Inflammatory macrophage (primary cell): Measurements from ENCODE around the gene DTL.
A peak's percentile ranks its signal among the peaks of the same experiment; 100 is the strongest.
"Not testable (repeated sequence)": the region's sequence is repeated elsewhere in the genome, so short reads cannot be mapped to it uniquely, and the experiment has no call there.

ENCODE experiments used
- DNase-seq, 2 donors: peaks; one replicate each; pipeline ENCODE4 v3.0.0-alpha.2; 2020 to 2022
- total RNA-seq, 18 experiments: gene quantifications; one replicate each; lab custom pipeline; 2026; ENCODE audit warnings: mixed read lengths in 6 of 18, inconsistent platforms in 2 of 18; lab: John Stamatoyannopoulos, UW

DTL gene, protein sequence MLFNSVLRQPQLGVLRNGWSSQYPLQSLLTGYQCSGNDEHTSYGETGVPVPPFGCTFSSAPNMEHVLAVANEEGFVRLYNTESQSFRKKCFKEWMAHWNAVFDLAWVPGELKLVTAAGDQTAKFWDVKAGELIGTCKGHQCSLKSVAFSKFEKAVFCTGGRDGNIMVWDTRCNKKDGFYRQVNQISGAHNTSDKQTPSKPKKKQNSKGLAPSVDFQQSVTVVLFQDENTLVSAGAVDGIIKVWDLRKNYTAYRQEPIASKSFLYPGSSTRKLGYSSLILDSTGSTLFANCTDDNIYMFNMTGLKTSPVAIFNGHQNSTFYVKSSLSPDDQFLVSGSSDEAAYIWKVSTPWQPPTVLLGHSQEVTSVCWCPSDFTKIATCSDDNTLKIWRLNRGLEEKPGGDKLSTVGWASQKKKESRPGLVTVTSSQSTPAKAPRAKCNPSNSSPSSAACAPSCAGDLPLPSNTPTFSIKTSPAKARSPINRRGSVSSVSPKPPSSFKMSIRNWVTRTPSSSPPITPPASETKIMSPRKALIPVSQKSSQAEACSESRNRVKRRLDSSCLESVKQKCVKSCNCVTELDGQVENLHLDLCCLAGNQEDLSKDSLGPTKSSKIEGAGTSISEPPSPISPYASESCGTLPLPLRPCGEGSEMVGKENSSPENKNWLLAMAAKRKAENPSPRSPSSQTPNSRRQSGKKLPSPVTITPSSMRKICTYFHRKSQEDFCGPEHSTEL
- 4.7 to 35.6 (median 17.1) reads per million in 18 experiments for total RNA-seq

DNA sequence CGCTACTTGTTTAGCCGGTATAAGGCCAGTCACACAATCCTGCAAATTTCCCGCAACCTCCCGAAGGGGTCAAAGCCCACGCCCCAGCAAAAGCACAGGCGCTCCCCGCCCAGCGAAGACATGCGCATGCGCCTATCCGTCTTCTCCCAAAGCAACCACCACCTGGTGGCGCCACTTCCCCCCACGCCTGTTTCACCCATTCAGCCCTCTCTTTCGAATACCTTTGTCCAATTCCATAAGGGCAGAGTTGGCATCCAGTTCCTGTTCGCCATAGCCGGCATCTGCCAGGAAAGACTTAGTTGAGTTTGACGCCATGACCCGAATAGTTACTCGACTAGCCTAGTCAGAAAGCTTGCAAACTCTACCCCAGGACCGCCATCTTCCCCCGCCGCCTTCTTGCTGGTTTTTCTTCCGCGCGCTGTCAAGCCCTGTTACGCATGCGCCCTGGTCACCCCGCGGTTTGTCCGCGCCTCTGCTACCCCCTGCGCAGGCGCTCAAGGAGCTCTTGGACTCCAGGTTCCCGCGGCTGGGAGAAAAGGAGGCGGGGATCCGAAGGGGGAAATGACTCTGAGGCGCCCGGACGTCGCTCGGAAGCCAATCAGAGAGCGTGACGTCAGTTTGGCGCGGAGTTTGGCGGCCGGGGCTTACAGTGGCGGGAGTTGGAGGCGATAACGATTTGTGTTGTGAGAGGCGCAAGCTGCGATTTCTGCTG, at the start of gene DTL, which contains the start of gene INTS7:
TSS of gene DTL (plus strand) at position 626 of the 712 bp plus-strand sequence. CDS start 143 bp downstream, outside the sequence.
TSS of gene INTS7 (minus strand) at position 435 of the 712 bp plus-strand sequence. CDS start at position 315, 120 bp downstream.
- peak; percentile 99 for DNase-seq

DNA sequence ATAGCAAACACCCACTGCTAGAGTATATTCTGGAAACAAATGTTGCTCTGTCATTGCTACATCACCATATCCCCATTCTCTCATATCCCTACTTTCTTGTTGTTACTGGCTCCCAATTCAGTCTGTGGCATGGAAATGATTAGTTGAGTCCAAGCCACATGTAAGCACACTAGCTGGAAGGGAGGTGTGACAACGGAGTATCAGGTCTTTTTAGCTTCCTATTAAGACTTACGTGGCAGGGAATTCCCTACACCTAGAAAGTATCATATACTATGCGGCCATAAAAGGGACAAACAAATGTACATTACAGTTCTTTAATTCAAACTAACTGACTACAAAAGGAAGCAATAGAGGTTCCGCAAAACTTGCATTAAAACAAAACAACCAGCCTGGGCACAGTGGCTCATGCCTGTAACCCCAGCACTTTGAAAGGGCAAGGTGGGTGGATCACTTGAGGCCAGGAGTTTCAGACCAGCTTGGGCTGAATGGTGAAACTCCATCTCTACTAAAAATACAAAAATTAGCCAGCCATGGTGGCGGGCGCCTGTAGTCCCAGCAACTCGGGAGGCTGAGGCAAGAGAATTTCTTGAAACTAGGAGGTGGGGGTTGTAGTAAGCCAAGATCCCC, 48.8 kb upstream of the DTL start:
- no peak for DNase-seq

DNA sequence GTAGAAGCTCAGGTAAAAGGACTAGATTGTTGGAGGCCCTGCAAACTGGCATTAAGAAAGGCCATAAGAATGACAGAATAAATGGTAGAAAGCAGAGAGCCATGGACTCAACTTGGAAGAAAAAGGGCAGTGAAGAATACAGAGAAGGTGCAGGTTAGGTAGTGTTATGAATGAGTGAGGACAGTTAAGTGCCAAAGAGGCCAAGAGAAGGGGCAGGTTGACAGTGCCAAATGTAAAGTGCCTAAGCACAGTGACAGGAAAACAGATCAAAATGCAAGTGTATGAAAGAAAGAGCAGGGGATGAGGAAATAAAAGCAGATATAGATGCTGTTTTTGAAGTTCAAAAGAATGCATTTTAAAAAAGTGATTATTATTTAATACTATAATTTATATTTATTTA, 43.9 kb upstream of the DTL start:
- DNase-seq: no peak

DNA sequence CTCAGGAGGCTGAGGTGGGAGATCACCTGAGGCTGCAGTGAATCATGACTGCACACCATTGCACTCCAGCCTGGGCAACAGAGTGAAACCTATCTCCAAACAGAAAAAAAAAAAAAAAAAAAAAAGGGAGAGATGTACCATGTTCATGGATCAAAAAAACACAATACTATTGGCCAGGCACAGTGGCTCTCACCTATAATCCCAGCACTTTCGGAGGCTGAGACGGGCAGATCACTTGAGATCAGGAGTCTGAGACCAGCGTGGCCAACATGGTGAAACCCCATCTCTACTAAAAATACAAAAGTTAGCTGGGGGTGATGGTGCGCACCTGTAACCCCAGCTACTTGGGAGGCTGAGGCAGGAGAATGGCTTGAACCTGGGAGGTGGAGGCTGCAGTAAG, 38.1 kb upstream of the DTL start:
- not testable (repeated sequence) for DNase-seq

DNA sequence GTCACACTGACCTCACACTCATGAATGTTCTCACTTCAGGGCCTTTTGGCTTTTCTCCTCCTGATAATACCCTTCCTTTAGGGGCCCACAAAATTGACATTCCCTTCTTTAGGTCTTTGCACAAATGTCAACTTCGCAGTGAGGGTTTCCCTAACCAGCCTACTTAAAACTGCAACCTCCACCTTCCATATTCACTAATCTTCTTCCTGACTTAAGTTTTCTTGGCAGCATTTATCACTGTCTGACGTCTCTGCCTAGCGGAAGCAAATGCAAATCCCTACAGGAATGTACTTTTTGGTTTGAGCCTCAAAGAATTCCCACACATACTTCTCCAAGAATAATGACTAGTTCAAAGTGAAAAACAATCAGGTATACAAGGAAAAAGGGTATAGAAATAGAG, 33.0 kb upstream of the DTL start:
- DNase-seq: no peak

DNA sequence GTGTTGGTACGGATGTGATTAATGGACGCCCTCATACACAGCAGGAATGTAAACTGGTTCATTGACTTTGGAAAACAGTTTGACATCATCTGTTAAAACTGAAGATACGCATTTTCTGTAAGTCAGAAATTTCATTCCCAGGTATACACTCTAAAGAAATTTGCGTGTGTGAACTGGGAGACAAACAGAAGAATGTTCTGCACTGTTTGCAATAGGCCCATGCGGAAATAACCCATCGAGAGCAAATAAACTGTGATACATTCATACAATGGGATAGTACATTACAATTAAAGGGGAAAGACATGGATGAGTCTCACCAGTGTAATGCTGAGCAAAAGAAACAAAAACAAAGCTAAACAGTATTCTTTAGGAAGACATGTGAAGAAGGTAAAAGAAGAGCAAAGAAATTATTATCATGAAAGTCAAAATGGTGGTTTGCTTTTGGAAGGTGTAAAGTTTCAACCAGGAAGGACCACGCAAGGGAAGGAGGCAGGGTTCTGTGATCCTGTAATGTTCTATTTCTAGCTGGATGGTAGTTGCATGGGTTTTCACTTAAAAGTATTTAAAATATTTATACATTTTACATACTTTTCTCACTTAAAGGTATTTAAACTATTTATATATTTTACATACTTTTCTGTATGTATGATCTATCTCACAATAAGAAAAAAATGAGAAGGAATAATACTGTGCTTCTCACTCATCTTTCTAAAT, 30.5 kb upstream of the DTL start:
- no peak for DNase-seq

DNA sequence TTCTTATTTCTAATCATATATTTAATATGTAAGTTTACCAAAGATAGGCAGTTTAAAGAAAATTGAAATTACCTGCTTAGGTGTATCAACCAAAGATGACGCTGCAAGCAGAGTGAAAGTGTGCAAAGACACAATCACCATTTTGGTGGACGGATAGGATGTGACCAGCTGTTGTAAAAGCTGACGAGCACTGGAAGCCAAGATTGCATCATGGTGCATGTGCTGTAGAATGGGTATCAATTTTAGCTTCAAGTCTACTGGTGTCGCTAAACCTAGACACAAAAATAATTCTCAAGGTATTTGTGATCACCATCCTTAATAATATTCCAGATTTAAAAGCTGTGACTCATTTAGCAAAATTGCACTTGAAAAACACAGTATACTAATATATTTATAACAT, 28.4 kb upstream of the DTL start:
- DNase-seq: no peak

DNA sequence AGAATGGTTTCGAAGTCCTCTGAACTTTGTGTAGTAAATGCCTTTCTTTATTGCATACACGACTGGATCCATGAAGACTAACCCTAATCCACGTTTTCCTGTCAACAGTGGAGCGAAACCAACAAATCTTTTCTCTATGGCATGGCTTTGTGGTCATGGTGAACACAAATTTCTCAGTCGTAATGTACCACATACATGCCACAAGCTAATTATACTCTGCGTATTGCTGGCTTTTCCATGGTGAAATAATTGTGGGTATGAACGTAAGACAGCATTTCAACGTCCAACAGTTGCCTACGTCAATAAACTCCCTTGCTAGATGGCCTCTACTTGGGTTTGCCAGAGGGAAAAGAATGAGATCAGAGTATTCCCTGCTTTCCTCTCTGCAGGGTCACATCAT, 27.7 kb upstream of the DTL start:
- DNase-seq: no peak

DNA sequence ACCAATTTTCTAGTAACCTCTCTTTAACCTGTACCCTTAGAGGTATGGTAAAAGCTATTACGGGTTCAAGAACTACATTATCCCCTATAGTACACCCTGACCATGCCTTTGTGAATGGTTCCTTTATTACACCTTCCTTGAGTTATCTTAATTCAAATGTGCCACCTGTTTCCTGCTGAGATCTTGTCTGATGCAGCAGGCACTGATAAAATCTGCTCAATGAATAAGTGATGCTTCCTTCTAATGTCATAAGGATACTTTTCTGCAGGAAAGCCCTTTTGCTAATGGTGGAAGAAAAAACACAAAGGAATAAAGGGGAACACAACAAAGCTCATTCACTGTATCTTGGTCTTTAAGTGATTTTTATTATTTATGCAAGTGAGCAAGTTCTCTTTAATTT, 26.0 kb upstream of the DTL start:
- DNase-seq: no peak

DNA sequence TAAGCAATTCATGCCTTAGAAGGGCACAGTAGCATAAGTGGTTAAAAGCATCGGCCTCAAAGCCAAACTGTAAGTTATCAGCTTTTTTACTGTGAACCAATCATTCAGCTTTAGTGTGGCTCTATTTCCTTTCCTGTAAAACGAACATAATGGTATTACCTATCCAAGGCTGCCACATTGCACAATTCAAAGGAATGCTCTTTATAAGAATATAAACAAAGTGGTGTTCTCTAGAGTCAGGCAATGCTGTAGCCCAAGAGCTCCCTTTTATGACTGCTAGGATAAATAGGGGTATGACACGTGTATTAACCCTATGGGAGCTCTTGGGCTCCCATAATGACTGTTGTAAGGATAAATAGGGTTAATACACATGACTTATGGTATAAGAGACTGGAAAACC, 25.5 kb upstream of the DTL start:
- no peak for DNase-seq

DNA sequence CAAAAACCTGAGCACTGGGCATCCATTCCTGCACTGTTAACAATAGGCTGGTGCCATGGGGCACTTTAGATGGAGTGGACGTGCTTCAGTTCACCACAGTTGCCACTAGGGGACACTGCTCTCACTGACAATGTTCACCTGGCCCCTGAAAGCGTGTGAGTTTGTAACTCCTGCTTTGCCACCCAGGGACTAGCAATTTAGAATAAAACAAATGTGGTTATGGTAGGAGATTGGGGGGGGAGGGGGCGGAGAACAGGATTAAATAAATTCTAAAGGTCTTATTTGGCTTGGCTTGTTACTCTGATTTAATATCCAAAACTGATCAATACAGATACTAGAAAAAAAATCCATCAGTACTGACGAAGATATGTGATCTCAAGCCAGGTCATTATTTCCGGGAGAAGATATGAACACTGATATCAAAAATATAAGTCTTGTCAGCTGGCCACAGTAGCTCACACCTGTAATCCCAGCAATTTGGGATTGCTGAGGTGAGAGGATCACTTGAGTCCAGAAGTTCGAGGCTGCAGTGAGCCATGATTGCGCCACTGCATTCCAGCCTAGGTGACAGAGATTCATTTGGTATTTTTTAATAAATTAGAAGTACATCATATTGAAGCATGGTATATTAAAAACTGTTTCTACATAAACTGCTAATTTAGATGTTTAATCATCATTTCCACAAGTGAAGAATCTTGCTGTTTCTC, 23.4 kb upstream of the DTL start:
- peak; percentile 66 to 76 for DNase-seq

DNA sequence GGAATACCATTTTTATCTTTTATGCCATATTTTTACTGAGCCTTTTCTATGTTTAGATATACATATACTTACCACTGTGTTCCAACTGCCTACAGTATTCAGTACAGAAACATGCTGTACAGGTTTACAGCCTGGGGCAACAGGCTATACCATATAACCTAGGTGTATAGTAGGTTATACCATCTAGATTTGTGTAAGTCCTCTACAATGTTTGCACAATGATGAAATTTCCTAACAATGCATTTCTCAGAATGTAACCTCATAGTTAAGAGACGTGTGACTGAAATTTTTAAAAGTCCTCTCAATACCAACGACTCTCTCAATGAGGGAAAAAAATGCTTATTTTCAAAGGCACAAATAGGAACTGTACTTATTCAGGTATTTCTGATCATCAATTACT, 21.9 kb upstream of the DTL start:
- no peak for DNase-seq

DNA sequence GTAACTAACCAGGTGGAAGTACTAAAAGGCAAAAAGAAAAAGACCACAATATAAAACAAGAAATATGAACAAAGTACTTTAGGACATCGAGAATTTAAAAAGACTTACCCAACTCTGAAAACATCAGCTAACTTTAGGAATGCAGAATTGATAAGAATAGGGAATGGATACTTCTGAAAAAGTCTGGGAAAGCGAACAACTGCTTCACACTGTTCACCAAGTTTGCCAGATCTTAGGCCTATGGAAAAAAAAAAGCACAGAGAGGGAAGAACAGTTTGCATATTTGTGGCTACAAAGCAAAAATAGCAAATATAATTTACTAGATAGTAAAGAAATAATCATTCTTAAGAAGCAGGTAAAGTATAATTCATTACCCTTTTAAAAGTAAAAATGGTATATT, 14.6 kb upstream of the DTL start:
- DNase-seq: no peak

DNA sequence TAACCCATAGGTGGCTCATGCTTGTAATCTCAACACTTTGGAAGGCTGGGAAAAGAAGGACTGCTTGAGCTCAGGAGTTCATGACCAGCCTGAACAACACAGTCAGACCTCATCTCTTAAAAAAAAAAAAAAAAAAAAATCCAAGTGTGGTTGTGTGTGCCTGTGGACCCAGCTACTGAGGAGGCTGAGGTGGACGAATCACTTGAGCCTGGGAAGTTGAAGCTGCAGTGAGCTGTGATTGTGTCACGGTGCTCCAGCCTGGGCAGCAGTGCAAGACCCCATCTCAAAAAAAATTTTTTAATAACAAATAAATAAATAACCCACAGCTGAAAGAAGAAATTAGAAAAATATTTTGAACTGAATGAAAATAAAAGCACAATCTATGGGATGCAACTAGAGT, 14.0 kb upstream of the DTL start:
- DNase-seq: no peak

DNA sequence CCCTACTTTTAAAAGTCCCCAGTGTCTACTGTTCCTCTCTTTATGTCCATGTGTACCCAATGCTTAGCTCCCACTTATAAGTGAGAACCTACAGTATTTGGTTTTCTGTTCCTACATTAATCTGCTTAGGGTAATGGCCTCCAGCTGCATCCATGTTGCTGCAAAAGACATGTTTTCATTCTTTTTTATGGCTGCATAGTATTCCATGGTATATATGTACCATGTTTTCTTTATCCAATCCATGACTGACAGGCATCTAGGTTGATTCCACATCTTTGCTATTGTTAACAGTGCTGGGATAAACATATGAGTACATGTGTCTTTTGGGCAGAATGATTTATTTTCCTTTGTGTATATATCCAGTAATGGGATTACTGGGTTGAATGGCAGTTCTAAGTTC, 12.6 kb upstream of the DTL start:
- DNase-seq: not testable (repeated sequence)

DNA sequence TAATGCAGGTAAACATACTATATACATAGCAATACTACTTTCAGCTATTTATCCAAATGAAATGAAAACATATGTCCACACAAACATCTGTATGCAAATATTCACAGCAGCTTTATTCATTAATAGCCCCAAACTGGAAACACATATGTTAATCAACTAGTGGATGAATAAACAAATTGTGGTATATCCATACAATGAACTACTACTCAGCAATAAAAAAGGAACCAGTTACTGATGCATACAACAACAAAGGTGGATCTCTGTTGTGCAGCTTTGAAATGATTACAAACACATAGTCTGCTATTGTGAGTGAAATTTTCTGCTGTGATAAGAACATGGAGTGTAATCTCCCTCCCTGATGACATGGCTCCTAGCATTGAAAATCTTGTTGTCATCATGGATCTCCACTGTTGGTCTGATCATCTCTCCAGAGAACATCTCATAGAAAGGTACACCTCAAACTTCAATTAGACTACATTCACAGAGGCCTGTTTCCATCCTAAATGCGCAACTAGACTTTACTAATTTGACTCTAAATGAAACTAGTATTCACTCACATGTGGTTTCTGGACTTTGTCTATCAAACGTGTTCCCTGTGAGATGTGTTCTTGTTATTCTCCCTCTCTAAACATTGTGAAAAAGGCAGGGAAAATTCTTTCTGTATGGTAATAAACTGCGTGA, 10.9 kb upstream of the DTL start:
- DNase-seq: no peak

DNA sequence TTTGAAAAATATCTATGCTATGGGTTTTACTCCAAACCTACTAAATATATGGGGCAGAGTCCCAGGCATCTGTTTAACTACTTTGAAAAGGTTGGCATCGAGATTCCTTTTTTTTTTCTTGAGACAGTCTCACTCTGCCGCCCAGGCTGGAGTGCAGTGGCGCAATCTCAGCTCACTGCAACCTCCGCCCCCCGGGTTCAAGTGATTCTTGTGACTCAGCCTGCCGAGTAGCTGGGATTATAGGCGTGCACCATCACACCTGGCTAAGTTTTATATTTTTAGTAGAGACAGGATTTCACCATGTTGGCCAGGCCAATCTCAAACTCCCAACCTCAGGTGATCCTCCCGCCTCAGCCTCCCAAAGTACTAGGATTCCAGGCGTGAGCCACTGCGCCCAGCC, 7.8 kb upstream of the DTL start:
- not testable (repeated sequence) for DNase-seq

DNA sequence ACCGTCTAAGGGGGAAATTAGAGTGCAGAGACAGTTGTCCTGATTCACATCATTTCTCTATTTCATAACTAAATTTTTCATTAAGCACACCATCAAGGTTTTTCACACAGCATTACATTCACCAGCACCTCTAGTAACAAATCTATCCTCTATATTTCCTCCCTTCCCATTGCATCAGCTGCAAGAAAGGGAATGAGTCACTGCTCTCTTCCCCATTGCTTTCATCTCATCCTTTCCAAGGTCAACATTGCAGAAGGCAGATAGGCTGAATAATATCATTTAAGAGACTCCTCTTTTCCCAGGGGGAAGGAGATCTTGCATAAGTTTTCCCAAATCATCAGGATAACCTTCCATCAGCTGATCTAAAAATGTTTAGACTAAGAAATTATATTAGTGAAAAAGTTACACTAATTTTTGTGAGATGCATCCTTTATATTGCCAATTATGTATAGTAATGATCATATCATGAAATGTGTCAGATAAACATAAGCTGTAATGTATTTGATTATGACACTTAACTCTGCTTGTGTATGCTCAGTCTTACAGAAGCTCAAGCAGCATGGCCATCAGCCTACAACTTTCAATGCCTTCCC, 4.5 kb upstream of the DTL start:
- DNase-seq: peak in 1 of 2 donors; percentile 7

DNA sequence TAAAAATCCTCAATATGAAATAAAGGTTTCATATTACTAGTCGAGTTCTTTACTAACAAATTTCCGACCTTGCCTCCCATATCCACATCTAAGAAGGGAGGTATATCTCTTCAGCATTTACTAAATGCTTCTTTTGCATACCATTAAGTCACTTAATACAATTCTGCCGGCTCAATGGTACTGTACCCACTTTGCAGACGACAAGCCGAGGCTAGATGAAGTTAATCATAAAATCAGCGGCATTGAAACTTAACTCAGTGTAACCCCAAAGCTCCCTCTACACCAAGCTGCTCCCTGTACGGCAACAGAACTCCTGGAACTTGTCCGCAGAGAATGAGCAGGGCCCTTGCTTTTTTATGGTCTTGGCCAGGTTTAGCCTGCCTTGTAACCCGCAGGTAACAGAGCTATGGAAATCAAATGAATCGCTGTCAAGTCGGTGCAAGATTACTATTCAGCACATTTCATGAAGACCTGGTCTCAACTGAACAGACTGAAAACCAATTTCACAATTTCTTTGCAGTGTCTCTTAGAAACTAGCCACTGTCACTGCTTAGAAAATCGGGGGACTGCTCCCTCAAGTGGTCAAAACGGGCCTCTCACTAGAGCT, 929 bp upstream of the DTL start:
- no peak for DNase-seq
